Pancreas (tissue), 10 donors: ENCODE results near the gene DLG4. TPM values are rescaled to one million over a fixed set of nuclear protein-coding genes. Genes with fewer than 3 reads are reported as not detected.
"Not testable (repeated sequence)": the region's sequence is repeated elsewhere in the genome, so short reads cannot be mapped to it uniquely, and the experiment has no call there.

Experiments
- ATAC-seq, 4 donors: fragments of 200-7000 bp; cut with Tn5 transposase; one replicate each; pipeline versions ENCODE4 v1.8.0 to v1.9.1; 2020; ENCODE audit warnings: mild to moderate bottlenecking in 4 of 4, moderate library complexity in 4 of 4
- DNase-seq, 6 donors: peaks; one replicate each; pipeline ENCODE4 v3.0.0-alpha.2; 2020
- FAIRE-seq: peaks from 2 replicates; lab custom pipeline; 2012; peaks lifted over from hg19 to GRCh38; lab: Jason Lieb, UNC
- H3K27ac ChIP-seq, 4 donors: fragments of 200-600 bp; sonication (generic); 1 replicate in 3 of 4; 2 replicates in 1 of 4; pipeline versions ENCODE4 v1.5.0 to v1.8.0; 2020
- H3K27me3 ChIP-seq, 4 donors: fragments of 200-600 bp; one replicate each; pipeline ENCODE4 v1.8.0; 2021
- H3K36me3 ChIP-seq, 3 donors: fragments of 200-600 bp; sonication (generic) in 1 of 3; one replicate each; pipeline versions ENCODE4 v1.5.0 to v1.8.0; 2020 to 2021
- H3K4me1 ChIP-seq, 3 donors: fragments of 200-600 bp; one replicate each; pipeline ENCODE4 v1.8.0; 2021
- H3K4me3 ChIP-seq, 4 donors: fragments of 200-600 bp; sonication (generic) in 2 of 4; one replicate each; pipeline versions ENCODE4 v1.5.0 to v1.8.0; 2020 to 2021
- H3K9me3 ChIP-seq, 4 donors: fragments of 200-600 bp; one replicate each; pipeline ENCODE4 v1.8.0; 2021
- WGBS, 2 donors: extraction: QIAGEN DNeasy Blood & Tissue Kit; methylation state at CpG; one replicate each; pipeline ENCODE4 v1.1.7; 2013; 5-methylcytosine and 5-hydroxymethylcytosine counted together
- intact Hi-C, 3 donors: fragments of 100-400 bp; cut with DNase I; formaldehyde crosslinking; loops; one replicate each; pipeline versions ENCODE4 v1.11.1 to v1.14.2; 2022
- polyA plus RNA-seq, 2 donors: library from polyadenylated mRNA; stranded (reverse); fragments of 200-250 nt; gene quantifications; one replicate each; pipeline ENCODE4 v1.2.3, GENCODE V29; 2013
- total RNA-seq, 6 donors: library from RNA; stranded (reverse); fragmentation: NEBNext Ultra II Directional in 4 of 6; extraction: Animal tissue kit (Norgen Biotek cat#: 25700) in 4 of 6; gene quantifications; one replicate each; pipeline versions ENCODE4 v1.2.1 to v1.2.4, GENCODE V29; 2021 to 2023
- TF ChIP-seq, protein P1 (sequence below), 4 donors: fragments of 200-600 bp; sonication (generic) in 3 of 4; IDR thresholded peaks; one replicate each; pipeline versions ENCODE4 v1.5.0 to v1.8.0; 2021; ENCODE audit warnings: antibody characterized with exemption in 4 of 4
- donor health status: healthy with polysubstance abuse.
- donor health status: DM: no; HTN: no; CAD: no; lungs with moderate emphysema.
- donor health status: DM: no; HTN: no; CAD: no.
- donor health status: control.
- donor health status: control.
- donor health status: Bipolar disorder and iron deficiency.
- donor health status: DM: yes; HTN: yes; CAD: no.
- donor health status: DM: no; HTN: no; CAD: no.
- donor health status: DM: no; HTN: no; CAD: no.
- donor health status: DM: yes; HTN: yes; CAD: no.

The DLG4 gene
- total and polyA plus RNA-seq, 8 donors = 2.8 to 19.8 (median 7.8) TPM

DNA sequence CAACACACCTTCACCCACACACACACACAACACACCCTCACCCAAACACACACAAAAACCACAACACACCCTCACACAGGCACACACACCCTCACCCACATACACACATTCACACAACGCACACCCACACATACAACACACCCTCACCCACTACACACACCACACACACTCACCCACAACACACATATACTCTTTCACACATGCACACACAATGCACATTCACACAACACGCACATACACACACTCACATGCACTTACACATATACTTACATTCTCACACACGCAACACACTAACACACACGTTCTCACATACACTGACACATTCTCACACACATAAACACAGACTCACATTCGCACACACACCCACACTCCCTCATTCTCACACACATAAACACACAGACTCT is 44.3 kb downstream of the DLG4 start:
- Histone ChIP-seq H3K4me3 (no peak overlapping the region), H3K27me3 (peaks cover 0 to 1% (median 0%) of the 10 kb centered on the region in 4 donors), H3K4me1 (peaks cover 0 to 5% (median 0%) of the 10 kb centered on the region in 3 donors), H3K27ac (no peak overlapping the region), H3K9me3 (no peaks in the 10 kb centered on the region), H3K36me3 (no peaks in the 10 kb centered on the region)
- intact Hi-C loops = loop anchor here in 1 of 3 donors (10.0 kb wide), 1 partner anchor 121 kb away; no protein-coding TSS in a partner anchor
- 67 to 84% methylated on average over 5 of the region's 5 CpGs for WGBS, 2 donors
- FAIRE-seq (no peak), DNase-seq (no peak), ATAC-seq (no peak)
- TF ChIP-seq, protein P1, sequence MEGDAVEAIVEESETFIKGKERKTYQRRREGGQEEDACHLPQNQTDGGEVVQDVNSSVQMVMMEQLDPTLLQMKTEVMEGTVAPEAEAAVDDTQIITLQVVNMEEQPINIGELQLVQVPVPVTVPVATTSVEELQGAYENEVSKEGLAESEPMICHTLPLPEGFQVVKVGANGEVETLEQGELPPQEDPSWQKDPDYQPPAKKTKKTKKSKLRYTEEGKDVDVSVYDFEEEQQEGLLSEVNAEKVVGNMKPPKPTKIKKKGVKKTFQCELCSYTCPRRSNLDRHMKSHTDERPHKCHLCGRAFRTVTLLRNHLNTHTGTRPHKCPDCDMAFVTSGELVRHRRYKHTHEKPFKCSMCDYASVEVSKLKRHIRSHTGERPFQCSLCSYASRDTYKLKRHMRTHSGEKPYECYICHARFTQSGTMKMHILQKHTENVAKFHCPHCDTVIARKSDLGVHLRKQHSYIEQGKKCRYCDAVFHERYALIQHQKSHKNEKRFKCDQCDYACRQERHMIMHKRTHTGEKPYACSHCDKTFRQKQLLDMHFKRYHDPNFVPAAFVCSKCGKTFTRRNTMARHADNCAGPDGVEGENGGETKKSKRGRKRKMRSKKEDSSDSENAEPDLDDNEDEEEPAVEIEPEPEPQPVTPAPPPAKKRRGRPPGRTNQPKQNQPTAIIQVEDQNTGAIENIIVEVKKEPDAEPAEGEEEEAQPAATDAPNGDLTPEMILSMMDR (IDR thresholded peaks at IDR 0.05) = no peak

DNA sequence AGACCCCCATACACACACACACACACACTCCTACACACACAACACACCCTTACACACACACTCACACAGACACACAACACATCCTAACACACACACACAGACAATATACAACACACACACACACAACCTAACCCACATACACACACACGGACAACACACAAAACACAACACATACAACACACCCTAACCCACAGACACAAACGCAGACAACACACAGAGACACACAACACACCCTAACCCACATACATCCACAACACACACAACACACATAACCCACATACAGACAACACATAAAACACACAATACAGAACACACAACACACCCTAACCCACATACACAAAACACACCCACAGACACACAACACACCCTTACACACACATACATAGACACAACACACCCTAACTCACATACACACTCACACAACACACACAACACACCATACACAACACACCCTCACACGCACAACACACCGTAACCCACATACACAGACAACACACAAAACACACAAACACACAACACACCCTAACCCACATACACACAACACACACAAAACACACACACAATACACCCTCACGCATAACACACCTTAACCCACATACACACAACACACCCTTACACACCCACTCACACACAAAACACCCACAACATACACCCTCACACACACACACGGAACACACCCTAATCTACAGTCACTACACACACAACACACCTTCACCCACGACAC is 44.9 kb downstream of the DLG4 start:
- 67 to 81% methylated on average over 7 of the region's 7 CpGs for WGBS, 2 donors
- ATAC-seq = no peak

DNA sequence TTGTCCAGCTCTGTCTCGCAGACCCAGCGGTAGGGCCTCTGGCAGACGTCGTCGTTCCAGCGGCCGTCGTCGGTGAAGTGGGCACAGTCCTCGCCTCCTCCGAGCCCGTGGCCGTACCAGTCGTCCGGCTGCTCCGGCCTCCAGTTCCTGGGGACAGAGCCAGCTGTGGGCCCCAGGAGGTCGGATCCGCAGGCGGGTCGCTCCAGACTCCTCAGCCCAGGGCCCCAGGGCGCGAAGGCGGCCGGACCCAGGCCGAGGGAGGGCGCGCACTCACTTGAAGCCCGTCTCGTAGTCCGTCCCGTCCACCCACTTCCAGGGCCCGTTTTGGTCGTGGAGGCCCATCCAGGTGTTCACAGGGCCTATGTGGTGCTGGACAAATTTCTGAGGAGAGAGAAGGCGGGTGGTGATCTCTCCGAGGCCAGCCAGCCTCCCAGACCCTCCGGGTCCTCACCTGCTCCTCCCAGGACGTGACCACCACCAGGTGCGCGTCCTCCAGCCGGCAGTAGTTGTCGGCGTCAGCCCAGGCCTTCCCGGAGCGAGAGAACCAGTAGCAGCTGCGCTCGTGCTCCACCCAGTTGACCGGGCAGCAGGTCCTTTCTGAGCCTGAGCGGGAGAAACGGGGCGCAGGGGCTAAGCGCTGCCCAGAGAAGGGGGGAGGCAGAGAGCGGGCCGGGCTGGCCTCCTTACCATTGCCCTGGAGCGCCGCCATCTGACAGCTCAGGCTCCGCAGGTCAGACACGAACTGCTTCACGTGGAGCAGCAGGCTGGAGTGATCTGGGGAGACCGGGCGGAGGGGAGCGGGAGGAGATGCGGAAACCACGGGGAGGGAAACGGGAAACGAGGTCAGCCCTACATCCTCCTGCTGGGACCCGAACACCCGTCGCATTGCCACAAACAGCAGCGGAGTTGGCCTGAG is 45.7 kb downstream of the DLG4 start:
- TF ChIP-seq, protein P1 (IDR thresholded peaks at IDR 0.05) = no peak
- Histone ChIP-seq H3K36me3 (no peaks in the 10 kb centered on the region), H3K4me1 (peaks cover 0 to 5% (median 0%) of the 10 kb centered on the region in 3 donors), H3K4me3 (peak overlapping the region in 1 of 4 donors; percentile 23), H3K9me3 (no peaks in the 10 kb centered on the region), H3K27me3 (peaks cover 0 to 6% (median 0%) of the 10 kb centered on the region in 4 donors), H3K27ac (no peak overlapping the region)
- ATAC-seq (peak; percentile 44 to 70 (median 64)), DNase-seq (peak in 5 of 6 donors; percentile 26 to 76 (median 57)), FAIRE-seq (no peak)
- 47 to 49% methylated on average over 69 of the region's 69 CpGs for WGBS, 2 donors
- intact Hi-C loops = loop anchor here in 1 of 3 donors (10.0 kb wide), 1 partner anchor 119 kb away; no protein-coding TSS in a partner anchor

More for the DNA sequence above, 44.9 kb downstream of the DLG4 start:
- DNase-seq (peak in 1 of 6 donors; percentile 6), FAIRE-seq (no peak)
- Histone ChIP-seq H3K9me3 (no peaks in the 10 kb centered on the region), H3K27me3 (peaks cover 0 to 6% (median 0%) of the 10 kb centered on the region in 4 donors), H3K27ac (no peak overlapping the region), H3K36me3 (no peaks in the 10 kb centered on the region), H3K4me1 (peaks cover 0 to 5% (median 0%) of the 10 kb centered on the region in 3 donors), H3K4me3 (no peak overlapping the region)
- TF ChIP-seq, protein P1 (IDR thresholded peaks at IDR 0.05) = no peak
- intact Hi-C loops = loop anchor here in 1 of 3 donors (10.0 kb wide), 1 partner anchor 120 kb away; no protein-coding TSS in a partner anchor

DNA sequence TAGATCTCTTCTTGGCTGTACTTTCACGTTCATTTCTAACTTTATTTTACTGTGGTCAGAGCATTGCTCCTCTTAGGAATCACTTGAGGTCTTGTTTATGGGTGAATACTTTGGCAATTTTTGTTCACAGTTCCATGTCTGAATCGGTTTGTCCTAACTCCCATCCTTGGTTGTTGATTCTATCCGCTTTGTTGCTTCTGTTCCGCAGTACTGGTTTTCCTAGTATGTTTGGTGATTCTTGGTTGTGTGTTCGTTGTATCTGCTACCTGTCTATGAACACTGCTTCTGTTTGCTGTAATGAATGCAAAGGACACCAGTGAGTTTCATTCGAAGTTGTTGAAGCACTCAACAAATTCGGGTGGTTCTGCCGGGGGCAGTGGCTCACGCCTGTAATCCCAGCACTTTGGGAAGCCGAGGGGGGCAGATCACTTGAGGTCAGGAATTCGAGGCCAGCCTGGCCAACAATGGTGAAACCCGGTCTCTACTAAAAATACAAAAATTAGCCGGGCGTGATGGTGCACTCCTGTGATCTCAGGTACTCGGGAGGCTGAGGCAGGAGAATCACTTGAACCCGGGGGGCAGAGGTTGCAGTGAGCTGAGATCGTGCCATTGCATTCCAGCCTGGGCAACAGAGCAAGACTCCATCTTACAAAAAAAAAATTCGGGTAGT is 47.0 kb downstream of the DLG4 start:
- WGBS, 2 donors = 82 to 88% methylated on average over 18 of the region's 18 CpGs
- not testable (repeated sequence) for H3K27ac ChIP-seq, H3K4me3 ChIP-seq, H3K4me1 ChIP-seq, FAIRE-seq, DNase-seq, H3K9me3 ChIP-seq, H3K36me3 ChIP-seq, ATAC-seq, H3K27me3 ChIP-seq
- intact Hi-C loops = loop anchor here in 1 of 3 donors (10.0 kb wide), 1 partner anchor 118 kb away; no protein-coding TSS in a partner anchor

DNA sequence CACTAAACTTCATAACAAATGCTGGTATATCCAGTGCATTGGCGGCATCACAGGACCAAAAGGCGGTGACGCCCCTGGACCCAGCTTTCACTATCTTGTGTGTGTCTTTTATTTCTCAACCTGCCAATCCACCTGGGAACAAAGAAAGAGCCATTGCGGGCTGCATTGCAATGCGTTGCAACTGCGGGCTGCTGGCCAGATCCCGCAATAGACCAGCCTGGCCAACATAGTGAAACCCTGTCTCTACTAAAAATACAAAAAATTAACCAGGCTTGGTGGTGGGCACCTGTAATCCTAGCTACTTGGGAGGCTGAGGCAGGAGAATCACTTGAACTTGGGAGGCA is 50.1 kb downstream of the DLG4 start:
- ATAC-seq, H3K27me3 ChIP-seq, intact Hi-C loops, H3K4me3 ChIP-seq, DNase-seq, FAIRE-seq, H3K4me1 ChIP-seq, H3K27ac ChIP-seq, H3K9me3 ChIP-seq, H3K36me3 ChIP-seq: not testable (repeated sequence)
- WGBS, 2 donors = 90 to 96% methylated on average over 7 of the region's 7 CpGs

DNA sequence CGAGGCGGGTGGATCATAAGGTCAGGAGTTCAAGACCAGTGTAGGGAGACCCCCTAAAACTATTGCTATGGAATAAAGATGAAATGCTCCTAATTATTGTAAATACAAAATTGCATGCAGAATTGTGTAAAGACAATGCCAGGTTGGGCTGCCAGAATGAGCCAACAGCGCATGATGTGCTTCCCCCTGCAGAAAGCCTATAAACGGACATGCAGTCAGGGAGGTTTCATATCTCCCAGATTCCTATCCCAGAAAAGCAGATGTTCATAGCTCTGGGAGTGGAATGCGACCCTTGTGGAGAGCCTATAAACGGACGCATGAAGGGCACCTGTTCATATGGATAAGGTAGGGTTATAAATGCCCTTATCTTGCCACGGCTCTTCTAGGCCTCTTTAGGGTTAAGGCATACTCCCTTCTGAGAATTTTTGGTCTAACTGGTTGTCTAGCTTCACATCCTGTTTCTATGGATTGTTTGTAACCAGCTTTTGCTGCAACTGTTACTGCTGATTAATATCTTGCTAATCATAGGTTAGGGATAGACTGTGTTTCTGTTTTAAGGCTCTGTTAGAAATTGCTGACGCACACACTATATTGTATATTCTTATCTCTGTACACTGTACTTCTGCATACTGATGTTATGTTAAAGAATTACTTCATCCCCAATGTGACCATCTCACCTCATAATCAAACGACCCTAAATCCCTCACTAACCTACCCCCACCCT is 50.6 kb downstream of the DLG4 start:
- FAIRE-seq, H3K36me3 ChIP-seq, H3K27ac ChIP-seq, intact Hi-C loops, ATAC-seq, DNase-seq, H3K4me3 ChIP-seq, H3K4me1 ChIP-seq, H3K27me3 ChIP-seq, H3K9me3 ChIP-seq: not testable (repeated sequence)
- 84 to 91% methylated on average over 10 of the region's 10 CpGs for WGBS, 2 donors
